ENCODE data around the gene PPP1R7.

The PPP1R7 gene

GRCh38 chr2:241136661-241137260 lies 13.5 kb upstream of the PPP1R7 start:
- Mint-ChIP-seq H3K27ac (peak overlapping the region in 1 of 3 experiments; percentile 92), H3K4me3 (no peak overlapping the region), H3K9me3 (no peaks in the 10 kb centered on the region), H3K4me1 (no peaks in the 10 kb centered on the region), H3K27me3 (ENCODE audit: low read depth) (peaks cover 10% of the 10 kb centered on the region), H3K36me3 (ENCODE audit: low read depth) (peaks cover 25% of the 10 kb centered on the region)
- no peak for TF ChIP-seq CTCF (IDR thresholded peaks at IDR 0.05; ENCODE audit: unreplicated experiment in 3 of 3)

GRCh38 chr2:241137276-241138190 lies 12.7 kb upstream of the PPP1R7 start:
- Mint-ChIP-seq H3K4me3 (no peak overlapping the region), H3K9me3 (no peaks in the 10 kb centered on the region), H3K4me1 (no peaks in the 10 kb centered on the region), H3K27ac (no peak overlapping the region), H3K27me3 (ENCODE audit: low read depth) (peaks cover 10% of the 10 kb centered on the region), H3K36me3 (ENCODE audit: low read depth) (peaks cover 23% of the 10 kb centered on the region)
- TF ChIP-seq CTCF (IDR thresholded peaks at IDR 0.05; ENCODE audit: unreplicated experiment in 3 of 3), result no peak

GRCh38 chr2:241138471-241138870 lies 11.8 kb upstream of the PPP1R7 start:
- no peaks in the 10 kb centered on the region for H3K9me3 Mint-ChIP-seq
- H3K36me3 Mint-ChIP-seq (ENCODE audit: low read depth), result peaks cover 17% of the 10 kb centered on the region
- H3K4me1 Mint-ChIP-seq, result no peaks in the 10 kb centered on the region
- no peak overlapping the region for H3K4me3 Mint-ChIP-seq
- no peak overlapping the region for H3K27ac Mint-ChIP-seq
- no peak for TF ChIP-seq CTCF (IDR thresholded peaks at IDR 0.05; ENCODE audit: unreplicated experiment in 3 of 3)
- H3K27me3 Mint-ChIP-seq (ENCODE audit: low read depth), result peaks cover 5% of the 10 kb centered on the region

GRCh38 chr2:241139531-241140444 lies 10.5 kb upstream of the PPP1R7 start:
- Mint-ChIP-seq H3K27me3 (ENCODE audit: low read depth) (peaks cover 4% of the 10 kb centered on the region), H3K27ac (no peak overlapping the region), H3K9me3 (no peaks in the 10 kb centered on the region), H3K4me3 (no peak overlapping the region), H3K4me1 (no peaks in the 10 kb centered on the region), H3K36me3 (ENCODE audit: low read depth) (peaks cover 12% of the 10 kb centered on the region)
- no peak for TF ChIP-seq CTCF (IDR thresholded peaks at IDR 0.05; ENCODE audit: unreplicated experiment in 3 of 3)

GRCh38 chr2:241140445-241140840 lies 9.8 kb upstream of the PPP1R7 start:
- Mint-ChIP-seq H3K36me3 (ENCODE audit: low read depth) (peaks cover 12% of the 10 kb centered on the region), H3K27me3 (ENCODE audit: low read depth) (peaks cover 4% of the 10 kb centered on the region), H3K4me1 (no peaks in the 10 kb centered on the region), H3K4me3 (no peak overlapping the region), H3K9me3 (no peaks in the 10 kb centered on the region), H3K27ac (no peak overlapping the region)
- TF ChIP-seq CTCF (IDR thresholded peaks at IDR 0.05; ENCODE audit: unreplicated experiment in 3 of 3), result no peak

Measured in nephron (organoid).